ENCODE results near the gene DENND10. TPM values are rescaled to one million over a fixed set of nuclear protein-coding genes. Genes with fewer than 3 reads are reported as not detected.
"Not testable (repeated sequence)": the region's sequence is repeated elsewhere in the genome, so short reads cannot be mapped to it uniquely, and the experiment has no call there.

DENND10 gene
- polyA plus RNA-seq, 1 donor = 62.5 TPM

DNA sequence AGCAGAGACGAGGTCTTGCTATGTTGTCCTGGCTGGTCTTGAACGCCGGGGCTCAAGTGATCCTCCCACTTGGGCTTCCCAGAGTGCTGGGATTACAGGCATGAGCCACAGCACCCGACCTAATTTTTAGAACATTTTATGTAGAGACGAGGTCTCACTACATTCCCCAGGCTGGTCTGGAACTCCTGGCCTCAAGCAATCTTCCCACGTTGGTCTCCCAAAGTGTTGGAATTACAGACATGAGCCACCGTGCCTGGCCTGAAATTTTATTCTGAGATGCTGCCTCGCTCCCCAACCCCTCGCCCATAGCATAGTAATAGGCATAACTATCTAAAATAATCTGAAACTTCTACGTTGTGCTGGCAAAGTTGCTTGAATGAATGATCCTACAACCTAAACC lies 39.7 kb downstream of the DENND10 start:
- WGBS (ENCODE audit: insufficient coverage, low lambda C conversion rate) = 100% methylated on average over 1 of the region's 10 CpGs
- Histone ChIP-seq H3K36me3 (ENCODE audit: control insufficient read depth, insufficient read depth, low read length) (peaks cover 50% of the 10 kb centered on the region), H3K4me3 (ENCODE audit: low read length) (no peak overlapping the region), H3K27ac (ENCODE audit: low read length) (no peak overlapping the region), H3K27me3 (ENCODE audit: control insufficient read depth, insufficient read depth, low read length) (no peaks in the 10 kb centered on the region), H3K9me3 (ENCODE audit: control insufficient read depth, low read depth, low read length) (no peaks in the 10 kb centered on the region), H3K4me1 (ENCODE audit: control insufficient read depth, insufficient read depth, low read length) (no peaks in the 10 kb centered on the region)
- no peak for DNase-seq

DNA sequence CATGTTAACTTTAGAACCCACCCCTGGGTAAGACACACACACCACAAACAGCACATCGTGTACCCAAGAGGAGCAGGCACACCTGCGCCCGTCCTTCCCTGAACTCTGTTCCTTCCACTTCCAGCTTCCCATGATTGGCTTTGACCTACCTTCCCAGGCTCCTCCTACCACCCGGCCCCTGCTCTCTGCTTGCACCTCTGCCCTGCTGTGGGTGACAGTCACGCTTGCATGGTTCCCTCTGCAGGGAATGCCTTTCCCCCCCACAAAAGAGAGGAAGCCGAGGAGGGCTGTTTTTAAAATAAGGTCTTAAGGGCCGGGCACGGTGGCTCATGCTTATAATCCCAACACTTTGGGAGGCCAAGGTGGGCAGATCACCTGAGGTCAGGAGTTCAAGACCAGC lies 45.2 kb downstream of the DENND10 start:
- Histone ChIP-seq H3K27ac (ENCODE audit: low read length) (no peak overlapping the region), H3K4me1 (ENCODE audit: control insufficient read depth, insufficient read depth, low read length) (no peaks in the 10 kb centered on the region), H3K9me3 (ENCODE audit: control insufficient read depth, low read depth, low read length) (no peaks in the 10 kb centered on the region), H3K27me3 (ENCODE audit: control insufficient read depth, insufficient read depth, low read length) (no peaks in the 10 kb centered on the region), H3K36me3 (ENCODE audit: control insufficient read depth, insufficient read depth, low read length) (peaks cover 62% of the 10 kb centered on the region), H3K4me3 (ENCODE audit: low read length) (no peak overlapping the region)
- no CpG with 5 or more reads among the region's 8 CpGs for WGBS (ENCODE audit: insufficient coverage, low lambda C conversion rate)
- DNase-seq = no peak

DNA sequence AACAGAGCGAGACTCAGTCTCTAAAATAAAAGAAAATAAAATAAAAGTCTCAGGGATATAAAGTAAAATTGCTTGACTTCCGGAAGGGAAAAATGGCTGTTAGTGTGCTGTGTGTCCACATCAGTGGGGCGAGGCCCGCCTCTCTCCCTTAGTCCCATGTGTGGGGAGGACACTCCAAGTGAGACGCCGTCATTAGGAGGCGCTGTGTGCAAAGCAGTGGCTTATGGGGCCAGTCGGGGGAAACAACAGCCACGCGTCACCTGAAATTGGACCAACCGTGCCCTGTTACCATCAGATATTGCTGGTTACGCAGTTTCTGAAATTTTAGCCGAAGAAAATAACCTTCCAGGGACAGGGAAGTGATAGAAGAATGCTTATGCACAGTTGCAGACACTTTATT lies 45.8 kb downstream of the DENND10 start:
- no peaks in the 10 kb centered on the region for H3K9me3 ChIP-seq (ENCODE audit: control insufficient read depth, low read depth, low read length)
- no CpG with 5 or more reads among the region's 13 CpGs for WGBS (ENCODE audit: insufficient coverage, low lambda C conversion rate)
- no peak for DNase-seq
- H3K4me3 ChIP-seq (ENCODE audit: low read length) = no peak overlapping the region
- peaks cover 67% of the 10 kb centered on the region for H3K36me3 ChIP-seq (ENCODE audit: control insufficient read depth, insufficient read depth, low read length)
- H3K27ac ChIP-seq (ENCODE audit: low read length) = no peak overlapping the region
- H3K27me3 ChIP-seq (ENCODE audit: control insufficient read depth, insufficient read depth, low read length) = no peaks in the 10 kb centered on the region
- no peaks in the 10 kb centered on the region for H3K4me1 ChIP-seq (ENCODE audit: control insufficient read depth, insufficient read depth, low read length)

DNA sequence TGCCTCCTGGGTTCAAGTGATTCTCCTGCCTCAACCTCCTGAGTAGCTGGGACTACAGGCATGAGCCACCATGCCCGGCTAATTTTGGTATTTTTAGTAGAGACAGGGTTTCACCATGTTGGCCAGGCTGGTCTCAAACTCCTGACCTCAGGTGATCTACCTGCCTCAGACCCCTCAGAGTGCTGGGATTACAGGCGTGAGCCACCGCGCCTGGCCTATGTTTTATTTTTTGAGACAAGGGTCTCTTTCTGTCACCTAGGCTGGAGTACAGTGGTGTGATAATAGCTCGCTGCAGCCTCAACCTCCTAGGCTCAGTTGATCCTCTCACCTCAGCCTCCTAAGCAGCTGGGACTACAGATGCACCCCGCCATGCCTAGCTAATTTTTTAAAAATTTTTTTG lies 47.7 kb downstream of the DENND10 start:
- H3K27me3 ChIP-seq (ENCODE audit: control insufficient read depth, insufficient read depth, low read length); H3K27ac ChIP-seq (ENCODE audit: low read length); H3K4me3 ChIP-seq (ENCODE audit: low read length); H3K9me3 ChIP-seq (ENCODE audit: control insufficient read depth, low read depth, low read length); DNase-seq; H3K4me1 ChIP-seq (ENCODE audit: control insufficient read depth, insufficient read depth, low read length): not testable (repeated sequence)
- WGBS (ENCODE audit: insufficient coverage, low lambda C conversion rate) = no CpG with 5 or more reads among the region's 6 CpGs
- H3K36me3 ChIP-seq (ENCODE audit: control insufficient read depth, insufficient read depth, low read length) = peaks cover 75% of the 10 kb centered on the region

DNA sequence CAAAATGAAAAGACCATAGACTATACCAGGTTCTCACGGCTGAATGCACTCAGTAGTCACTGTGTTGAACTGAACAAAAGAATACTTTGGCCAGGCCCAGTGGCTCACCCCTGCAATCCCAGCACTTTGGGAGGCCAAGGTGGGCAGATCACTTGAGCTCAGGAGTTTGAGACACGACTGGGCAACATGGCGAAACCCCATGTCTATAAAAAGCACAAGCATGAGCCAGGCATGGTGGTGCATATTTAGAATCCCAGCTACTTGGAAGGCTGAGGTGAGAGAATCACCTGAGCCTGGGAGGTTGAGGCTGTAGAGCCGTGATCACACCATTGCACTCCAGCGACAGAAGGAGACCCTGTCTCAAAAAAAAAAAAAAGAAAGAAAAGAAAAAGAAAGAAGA lies 49.1 kb downstream of the DENND10 start:
- H3K4me1 ChIP-seq (ENCODE audit: control insufficient read depth, insufficient read depth, low read length) = no peaks in the 10 kb centered on the region
- DNase-seq = no peak
- no peaks in the 10 kb centered on the region for H3K27me3 ChIP-seq (ENCODE audit: control insufficient read depth, insufficient read depth, low read length)
- H3K4me3 ChIP-seq (ENCODE audit: low read length) = no peak overlapping the region
- 100% methylated on average over 2 of the region's 5 CpGs for WGBS (ENCODE audit: insufficient coverage, low lambda C conversion rate)
- H3K9me3 ChIP-seq (ENCODE audit: control insufficient read depth, low read depth, low read length) = no peaks in the 10 kb centered on the region
- no peak overlapping the region for H3K27ac ChIP-seq (ENCODE audit: low read length)
- H3K36me3 ChIP-seq (ENCODE audit: control insufficient read depth, insufficient read depth, low read length) = peaks cover 72% of the 10 kb centered on the region

DNA sequence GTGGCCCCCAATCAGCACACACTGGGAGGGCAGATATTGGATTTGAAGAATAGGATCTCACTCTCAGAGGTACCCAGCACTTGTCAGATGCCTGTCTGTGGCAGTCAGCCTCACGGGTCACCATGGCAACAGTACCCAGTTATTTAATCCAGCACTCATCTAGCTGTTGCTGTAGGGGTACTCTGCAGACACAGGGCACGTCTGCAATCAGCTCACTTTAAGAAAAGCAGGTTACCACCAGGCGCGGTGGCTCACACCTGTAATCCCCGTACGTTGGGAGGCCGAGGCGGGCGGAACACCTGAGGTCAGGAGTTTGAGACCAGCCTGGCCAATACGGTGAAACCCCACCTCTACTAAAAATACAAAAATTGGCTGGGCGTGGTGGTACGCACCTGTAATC lies 49.7 kb downstream of the DENND10 start:
- no peak overlapping the region for H3K27ac ChIP-seq (ENCODE audit: low read length)
- H3K4me3 ChIP-seq (ENCODE audit: low read length) = no peak overlapping the region
- no CpG with 5 or more reads among the region's 12 CpGs for WGBS (ENCODE audit: insufficient coverage, low lambda C conversion rate)
- H3K27me3 ChIP-seq (ENCODE audit: control insufficient read depth, insufficient read depth, low read length) = no peaks in the 10 kb centered on the region
- DNase-seq = no peak
- peaks cover 69% of the 10 kb centered on the region for H3K36me3 ChIP-seq (ENCODE audit: control insufficient read depth, insufficient read depth, low read length)
- H3K4me1 ChIP-seq (ENCODE audit: control insufficient read depth, insufficient read depth, low read length) = no peaks in the 10 kb centered on the region
- H3K9me3 ChIP-seq (ENCODE audit: control insufficient read depth, low read depth, low read length) = no peaks in the 10 kb centered on the region

DNA sequence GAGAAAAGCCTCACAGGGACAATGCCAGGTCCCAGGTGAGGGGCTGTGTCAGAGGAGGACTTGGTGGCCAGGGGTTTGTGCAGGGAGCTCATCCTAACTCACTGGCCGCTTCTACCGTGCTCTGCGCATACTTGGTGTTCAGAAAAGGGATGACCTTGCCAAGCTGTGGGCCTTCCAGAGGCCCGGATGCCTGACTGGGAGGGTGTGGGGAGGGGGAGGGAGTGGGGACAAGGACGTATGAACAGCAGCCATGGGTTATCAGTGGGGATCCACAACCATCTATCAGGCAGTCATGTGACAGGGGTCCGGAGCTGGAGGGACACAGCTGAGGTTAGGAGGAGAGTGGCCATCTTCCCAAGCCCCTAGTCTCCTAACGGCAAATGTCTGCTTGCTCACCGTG lies 55.4 kb downstream of the DENND10 start:
- peaks cover 59% of the 10 kb centered on the region for H3K36me3 ChIP-seq (ENCODE audit: control insufficient read depth, insufficient read depth, low read length)
- no peaks in the 10 kb centered on the region for H3K4me1 ChIP-seq (ENCODE audit: control insufficient read depth, insufficient read depth, low read length)
- WGBS (ENCODE audit: insufficient coverage, low lambda C conversion rate) = no CpG with 5 or more reads among the region's 8 CpGs
- H3K4me3 ChIP-seq (ENCODE audit: low read length) = no peak overlapping the region
- H3K27ac ChIP-seq (ENCODE audit: low read length) = no peak overlapping the region
- no peaks in the 10 kb centered on the region for H3K9me3 ChIP-seq (ENCODE audit: control insufficient read depth, low read depth, low read length)
- H3K27me3 ChIP-seq (ENCODE audit: control insufficient read depth, insufficient read depth, low read length) = no peaks in the 10 kb centered on the region
- DNase-seq = no peak

DNA sequence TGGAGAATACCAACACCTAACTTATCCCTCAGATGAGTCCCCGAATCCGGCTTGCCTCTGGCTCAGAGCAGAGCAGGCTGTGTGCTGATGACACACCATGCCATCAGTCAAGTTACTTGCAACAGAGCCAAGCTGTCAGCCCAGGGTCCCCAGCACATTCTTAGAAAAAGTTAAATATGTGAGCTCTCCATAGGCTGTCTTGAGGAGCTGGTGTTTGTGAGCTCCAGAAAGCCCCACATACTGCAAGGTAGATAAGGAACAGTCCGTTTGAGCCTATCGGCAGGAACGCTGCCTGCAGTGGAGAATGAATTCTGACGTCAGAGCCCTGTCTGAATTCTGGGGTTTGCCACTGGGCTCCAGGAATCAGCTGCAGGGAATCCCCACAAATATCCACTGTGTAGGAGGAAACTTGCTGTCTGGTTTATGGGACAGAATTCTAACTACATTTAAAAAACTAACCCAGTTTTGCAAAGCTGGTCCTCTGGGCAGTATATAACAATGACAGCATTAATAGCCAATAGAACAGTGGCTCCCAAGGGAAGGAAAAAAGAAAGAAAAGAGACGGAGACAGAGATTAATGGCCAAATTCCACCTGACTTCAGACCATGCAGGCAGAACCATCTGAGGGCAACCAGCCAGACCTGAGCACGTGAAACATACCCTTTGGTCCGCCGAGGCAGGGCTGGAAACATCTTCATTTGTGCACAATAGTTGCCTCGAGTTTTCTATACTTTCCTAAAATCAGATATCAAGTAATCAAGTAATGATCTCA lies 58.0 kb downstream of the DENND10 start:
- 71% methylated on average over 1 of the region's 11 CpGs for WGBS (ENCODE audit: insufficient coverage, low lambda C conversion rate)
- Histone ChIP-seq H3K9me3 (ENCODE audit: control insufficient read depth, low read depth, low read length) (no peaks in the 10 kb centered on the region), H3K27ac (ENCODE audit: low read length) (no peak overlapping the region), H3K36me3 (ENCODE audit: control insufficient read depth, insufficient read depth, low read length) (peaks cover 36% of the 10 kb centered on the region), H3K4me1 (ENCODE audit: control insufficient read depth, insufficient read depth, low read length) (peaks cover 2% of the 10 kb centered on the region), H3K27me3 (ENCODE audit: control insufficient read depth, insufficient read depth, low read length) (no peaks in the 10 kb centered on the region), H3K4me3 (ENCODE audit: low read length) (no peak overlapping the region)
- no peak for DNase-seq

DNA sequence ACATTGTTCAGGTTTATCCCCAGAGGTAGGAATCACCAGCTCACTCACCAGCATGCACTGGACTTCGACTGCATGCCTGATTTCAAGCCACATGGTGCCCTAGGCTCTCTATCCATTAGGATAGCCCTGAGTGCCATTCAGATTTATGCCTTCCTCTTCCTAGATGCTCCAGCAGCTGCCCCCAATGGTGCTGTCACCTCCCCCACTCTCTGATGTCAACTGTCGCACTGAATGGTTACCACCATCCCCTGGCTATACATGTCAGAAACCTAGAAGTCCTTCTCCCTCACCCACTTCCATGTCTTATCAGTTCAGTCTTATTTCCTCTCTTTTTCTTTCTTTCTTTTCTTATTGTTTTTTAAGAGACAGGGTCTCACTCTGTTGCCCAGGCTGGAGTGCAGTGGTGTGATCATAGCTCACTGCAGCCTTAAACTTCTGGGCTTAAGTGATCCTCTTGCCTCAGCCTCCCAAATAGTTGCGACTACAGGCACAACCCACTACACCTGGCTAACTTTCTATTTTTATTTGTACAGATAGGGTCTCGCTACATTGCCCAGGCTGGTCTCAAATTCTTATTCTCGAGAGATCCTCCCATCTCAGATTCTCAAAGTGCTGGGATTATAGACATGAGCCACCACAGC lies 58.7 kb downstream of the DENND10 start:
- H3K9me3 ChIP-seq (ENCODE audit: control insufficient read depth, low read depth, low read length) = no peaks in the 10 kb centered on the region
- peaks cover 2% of the 10 kb centered on the region for H3K4me1 ChIP-seq (ENCODE audit: control insufficient read depth, insufficient read depth, low read length)
- DNase-seq = no peak
- 92% methylated on average over 4 of the region's 5 CpGs for WGBS (ENCODE audit: insufficient coverage, low lambda C conversion rate)
- no peaks in the 10 kb centered on the region for H3K27me3 ChIP-seq (ENCODE audit: control insufficient read depth, insufficient read depth, low read length)
- no peak overlapping the region for H3K4me3 ChIP-seq (ENCODE audit: low read length)
- H3K36me3 ChIP-seq (ENCODE audit: control insufficient read depth, insufficient read depth, low read length) = peaks cover 38% of the 10 kb centered on the region
- H3K27ac ChIP-seq (ENCODE audit: low read length) = no peak overlapping the region

DNA sequence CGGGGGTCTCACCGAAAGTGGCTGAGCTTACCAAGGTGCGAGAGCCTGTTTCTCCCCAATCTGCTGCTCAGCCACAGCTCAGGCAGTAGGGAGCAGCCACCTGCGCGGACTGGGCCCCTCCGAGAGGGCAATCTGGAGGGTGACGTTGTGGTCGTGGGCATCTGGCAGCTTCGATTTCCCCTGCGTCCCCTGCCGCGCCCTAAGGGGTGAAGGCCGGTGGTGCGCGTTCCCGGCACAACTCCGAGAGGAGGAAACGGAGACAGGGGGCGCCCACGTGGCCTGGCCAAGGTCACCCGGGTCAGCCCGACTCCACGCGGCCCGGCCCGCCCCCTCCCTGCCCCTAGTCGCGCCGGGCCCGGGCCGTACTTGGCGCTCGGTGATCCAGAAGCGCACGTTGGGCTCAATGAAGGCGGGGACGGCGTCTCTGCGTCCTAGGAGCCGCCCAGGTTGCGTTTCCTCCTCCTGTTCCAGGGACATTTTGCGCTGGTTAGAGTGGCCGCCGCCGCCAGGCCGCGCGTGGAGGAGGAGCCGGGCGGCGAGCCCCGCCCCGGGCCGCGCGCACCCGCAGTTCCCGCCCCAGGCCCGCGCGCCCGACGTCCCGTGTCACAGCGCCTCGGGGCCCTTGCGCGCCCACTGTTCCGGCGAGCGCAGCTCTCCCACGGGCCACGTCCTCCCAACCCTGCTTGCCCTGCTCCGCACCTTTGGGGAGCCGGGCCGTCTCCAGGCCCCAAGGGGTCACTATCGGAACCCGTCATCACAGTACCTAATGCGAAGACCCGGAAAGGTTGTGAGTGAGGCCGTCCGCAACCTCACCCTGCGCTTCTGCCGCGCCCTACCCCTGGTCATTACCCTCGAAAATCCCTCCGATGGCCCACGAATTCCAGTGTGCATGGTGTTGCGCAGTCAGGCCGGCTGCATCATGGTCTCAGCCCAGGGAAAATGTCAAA lies 61.5 kb downstream of the DENND10 start, which contains the start of gene SFXN4:
TSS of gene SFXN4 (minus strand) at position 544 of the 947 bp plus-strand sequence. CDS start at position 477, 67 bp downstream.
- WGBS (ENCODE audit: insufficient coverage, low lambda C conversion rate) = no CpG with 5 or more reads among the region's 90 CpGs
- H3K27me3 ChIP-seq (ENCODE audit: control insufficient read depth, insufficient read depth, low read length) = no peaks in the 10 kb centered on the region
- peaks cover 2% of the 10 kb centered on the region for H3K4me1 ChIP-seq (ENCODE audit: control insufficient read depth, insufficient read depth, low read length)
- H3K9me3 ChIP-seq (ENCODE audit: control insufficient read depth, low read depth, low read length) = no peaks in the 10 kb centered on the region
- H3K36me3 ChIP-seq (ENCODE audit: control insufficient read depth, insufficient read depth, low read length) = peaks cover 41% of the 10 kb centered on the region
- H3K27ac ChIP-seq (ENCODE audit: low read length) = peak within 1 kb of the TSS; percentile 83
- H3K4me3 ChIP-seq (ENCODE audit: low read length) = peak within 1 kb of the TSS; percentile 96
- DNase-seq = peak; percentile 63 to 90
